Ishikawa (cell line): Measurements from ENCODE around the gene RPRD2.
A peak's percentile ranks its signal among the peaks of the same experiment; 100 is the strongest.

Source experiments
- CEBPB ChIP-seq: IDR thresholded peaks from 2 replicates; pipeline ENCODE4 v1.6.1; 2012
- CREB1 ChIP-seq: IDR thresholded peaks from 2 replicates; pipeline ENCODE4 v1.6.1; 2012; ENCODE audit warnings: low read depth
- EGR1 ChIP-seq: IDR thresholded peaks from 2 replicates; pipeline ENCODE4 v1.6.1; 2012
- EP300 ChIP-seq: IDR thresholded peaks from 2 replicates; pipeline ENCODE4 v1.6.1; 2012; ENCODE audit warnings: borderline replicate concordance
- FOXM1 ChIP-seq: IDR thresholded peaks from 2 replicates; pipeline ENCODE4 v1.6.1; 2012; ENCODE audit warnings: low read depth, borderline replicate concordance
- NFIC ChIP-seq: IDR thresholded peaks from 2 replicates; pipeline ENCODE4 v1.6.1; 2012
- RAD21 ChIP-seq: IDR thresholded peaks from 2 replicates; pipeline ENCODE4 v1.6.1; 2012; ENCODE audit warnings: low read depth
- REST ChIP-seq: IDR thresholded peaks from 2 replicates; pipeline ENCODE4 v1.6.1; 2012; ENCODE audit warnings: low read depth, mild to moderate bottlenecking
- TAF1 ChIP-seq: IDR thresholded peaks from 2 replicates; pipeline ENCODE4 v1.6.1; 2012; ENCODE audit warnings: low read depth, mild to moderate bottlenecking
- TCF12 ChIP-seq: IDR thresholded peaks from 2 replicates; pipeline ENCODE4 v1.6.1; 2012; ENCODE audit warnings: low read depth
- TEAD4 ChIP-seq: IDR thresholded peaks from 2 replicates; pipeline ENCODE4 v1.6.1; 2012
- USF1 ChIP-seq: IDR thresholded peaks from 2 replicates; pipeline ENCODE4 v1.6.1; 2012
- YY1 ChIP-seq: IDR thresholded peaks from 2 replicates; pipeline ENCODE4 v1.6.1; 2012; ENCODE audit warnings: low read depth
- ZBTB7A ChIP-seq: IDR thresholded peaks from 2 replicates; pipeline ENCODE4 v1.6.1; 2012; ENCODE audit warnings: low read depth
- TF ChIP-seq, protein P1 (sequence below): IDR thresholded peaks from 2 replicates; pipeline ENCODE4 v1.6.1; 2012

The RPRD2 gene

GRCh38 chr1:150414592-150414991 is 50.6 kb downstream of the RPRD2 start:
- TF ChIP-seq CEBPB (no peak), EGR1 (no peak), RAD21 (no peak), FOXM1 (no peak), TCF12 (no peak), REST (no peak), YY1 (no peak), EP300 (no peak), NFIC (no peak)
- TF ChIP-seq, protein P1, sequence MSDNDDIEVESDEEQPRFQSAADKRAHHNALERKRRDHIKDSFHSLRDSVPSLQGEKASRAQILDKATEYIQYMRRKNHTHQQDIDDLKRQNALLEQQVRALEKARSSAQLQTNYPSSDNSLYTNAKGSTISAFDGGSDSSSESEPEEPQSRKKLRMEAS, result no peak

DNA sequence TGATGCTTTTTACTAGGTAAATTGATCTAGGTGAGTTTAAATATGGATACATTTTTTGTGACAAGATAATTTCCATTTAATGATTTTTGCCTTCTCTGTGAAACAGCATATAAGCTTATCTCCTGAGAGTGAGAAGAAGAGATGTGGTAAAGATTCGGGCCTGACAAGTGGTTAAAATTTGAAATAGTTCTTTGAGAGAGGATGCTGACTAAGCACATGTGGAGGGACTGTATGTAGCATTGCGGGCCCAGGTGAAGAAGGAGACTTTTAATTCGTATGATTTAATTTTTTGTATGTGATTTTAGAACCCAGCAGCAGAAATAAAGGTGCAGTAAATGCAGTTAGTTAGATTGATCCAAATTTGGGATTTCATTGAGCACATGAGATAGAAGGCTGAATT is 51.9 kb downstream of the RPRD2 start:
- TF ChIP-seq EP300 (no peak), REST (no peak), TAF1 (no peak), TCF12 (no peak), NFIC (no peak), YY1 (no peak), RAD21 (no peak), CEBPB (no peak), USF1 (no peak), EGR1 (no peak), ZBTB7A (no peak), CREB1 (no peak), FOXM1 (no peak), TEAD4 (no peak)
- TF ChIP-seq, protein P1, result no peak

DNA sequence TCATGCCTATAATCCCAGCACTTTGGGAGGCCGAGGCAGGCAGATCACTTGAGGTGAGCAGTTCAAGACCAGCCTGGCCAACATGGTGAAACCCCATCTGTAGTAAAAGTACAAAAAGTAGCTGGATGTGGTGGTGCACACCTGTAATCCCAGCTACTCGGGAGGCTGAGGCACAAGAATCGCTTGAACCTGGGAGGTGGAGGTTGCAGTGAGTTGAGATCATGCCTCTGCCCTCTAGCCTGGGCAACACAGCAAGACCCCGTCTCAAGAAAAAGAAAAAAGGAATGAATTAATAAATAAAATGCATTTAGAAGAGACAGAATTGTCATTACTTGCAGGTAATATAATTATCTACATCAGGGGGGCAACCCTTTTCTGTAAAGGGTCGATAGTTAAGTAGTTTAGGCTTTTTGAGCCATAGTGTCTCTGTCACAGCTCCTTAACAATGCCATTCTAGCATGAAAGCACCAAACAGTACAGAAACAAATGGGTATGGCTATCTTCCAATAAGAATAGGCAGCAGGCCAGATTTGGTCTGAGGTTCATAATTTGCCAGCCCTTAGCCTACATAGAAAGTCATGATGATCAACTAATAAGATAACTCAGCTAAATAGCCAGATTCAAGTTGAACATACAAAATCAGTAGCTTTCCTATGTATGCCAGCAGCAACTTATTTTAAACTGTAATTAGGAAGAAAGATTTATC is 56.8 kb downstream of the RPRD2 start:
- TF ChIP-seq REST (no peak), NFIC (peak; percentile 27; the same call in 1 of the 2 replicates), TAF1 (no peak)

DNA sequence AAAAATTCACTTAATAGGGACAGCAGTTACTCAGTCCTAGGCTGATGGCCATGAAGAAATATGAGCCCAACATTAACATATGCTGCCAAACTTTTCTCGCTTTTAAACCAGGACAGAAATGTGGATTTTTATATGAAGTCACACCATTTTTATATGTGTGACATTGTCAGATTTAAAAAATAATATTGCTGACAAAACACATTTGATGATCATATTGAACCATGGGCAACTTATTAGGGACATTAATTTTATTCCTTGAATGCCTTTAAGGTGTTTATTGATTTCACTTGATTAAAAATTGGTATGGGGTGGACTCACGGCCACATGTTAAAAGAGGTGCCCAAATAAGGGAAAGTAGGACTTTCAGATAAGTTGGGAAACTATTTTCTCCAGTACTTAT is 58.6 kb downstream of the RPRD2 start:
- TF ChIP-seq USF1 (no peak), YY1 (no peak), CREB1 (no peak), EGR1 (no peak), TEAD4 (no peak), REST (no peak), NFIC (no peak), TCF12 (no peak), EP300 (no peak), TAF1 (no peak), FOXM1 (no peak), ZBTB7A (no peak), CEBPB (no peak)
- TF ChIP-seq, protein P1, result no peak
